Body of pancreas (tissue), 4 donors: Measurements from ENCODE around the gene SLN.

Experiments used
- POLR2A ChIP-seq, 3 donors: fragments of 450-650 bp; IDR thresholded peaks; one replicate each; pipeline ENCODE4 v1.6.1; 2016; ENCODE audit warnings: antibody characterized with exemption in 3 of 3, mild to moderate bottlenecking in 2 of 3
- TF ChIP-seq, protein P1 (sequence below), 7 experiments: fragments of 450-650 bp in 4 of 7; fragments of 200-600 bp in 3 of 7; sonication (generic) in 3 of 7; IDR thresholded peaks; one replicate each; pipeline ENCODE4 v1.5.1; 2016 to 2019; ENCODE audit warnings: antibody characterized with exemption in 7 of 7

DNA sequence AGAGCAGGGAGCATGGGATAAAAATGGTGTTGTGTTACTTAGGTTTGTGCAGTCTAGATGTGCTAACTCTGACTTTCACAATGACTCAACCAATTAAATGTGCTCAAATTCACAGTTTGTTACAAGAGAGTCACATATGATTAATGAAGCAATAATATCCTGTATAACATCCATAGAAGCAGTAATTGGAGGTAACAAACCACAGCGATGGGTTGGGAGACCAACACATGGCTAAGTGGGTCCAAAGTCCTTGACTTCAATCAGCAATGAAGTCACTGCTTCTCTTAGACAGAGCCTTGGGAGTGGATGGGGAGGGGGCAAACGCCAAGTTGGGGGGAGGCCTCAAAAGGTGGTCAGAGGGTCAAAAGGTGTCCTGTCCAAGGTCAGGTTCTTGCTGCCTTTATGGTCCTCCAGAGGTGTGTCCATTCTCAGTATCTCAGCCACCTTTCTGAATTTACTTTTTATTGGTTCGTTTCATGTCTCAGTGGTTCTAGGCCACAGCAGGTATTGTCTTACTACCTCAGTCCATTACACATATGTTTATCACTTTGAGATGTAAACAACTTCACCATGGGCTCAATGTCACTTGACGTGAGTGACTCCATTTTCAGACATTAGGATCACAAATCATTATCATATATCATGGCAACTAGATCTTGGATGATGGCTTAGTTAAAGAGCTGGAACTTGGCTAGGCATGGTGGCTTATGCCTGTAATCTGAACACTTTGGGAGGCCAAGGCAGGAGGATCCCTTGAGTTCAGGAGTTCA is 32.4 kb downstream of the SLN start:
- TF ChIP-seq, protein P1, sequence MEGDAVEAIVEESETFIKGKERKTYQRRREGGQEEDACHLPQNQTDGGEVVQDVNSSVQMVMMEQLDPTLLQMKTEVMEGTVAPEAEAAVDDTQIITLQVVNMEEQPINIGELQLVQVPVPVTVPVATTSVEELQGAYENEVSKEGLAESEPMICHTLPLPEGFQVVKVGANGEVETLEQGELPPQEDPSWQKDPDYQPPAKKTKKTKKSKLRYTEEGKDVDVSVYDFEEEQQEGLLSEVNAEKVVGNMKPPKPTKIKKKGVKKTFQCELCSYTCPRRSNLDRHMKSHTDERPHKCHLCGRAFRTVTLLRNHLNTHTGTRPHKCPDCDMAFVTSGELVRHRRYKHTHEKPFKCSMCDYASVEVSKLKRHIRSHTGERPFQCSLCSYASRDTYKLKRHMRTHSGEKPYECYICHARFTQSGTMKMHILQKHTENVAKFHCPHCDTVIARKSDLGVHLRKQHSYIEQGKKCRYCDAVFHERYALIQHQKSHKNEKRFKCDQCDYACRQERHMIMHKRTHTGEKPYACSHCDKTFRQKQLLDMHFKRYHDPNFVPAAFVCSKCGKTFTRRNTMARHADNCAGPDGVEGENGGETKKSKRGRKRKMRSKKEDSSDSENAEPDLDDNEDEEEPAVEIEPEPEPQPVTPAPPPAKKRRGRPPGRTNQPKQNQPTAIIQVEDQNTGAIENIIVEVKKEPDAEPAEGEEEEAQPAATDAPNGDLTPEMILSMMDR (IDR thresholded peaks at IDR 0.05) = no peak
- TF ChIP-seq POLR2A (IDR thresholded peaks at IDR 0.05) = no peak
